ENCODE results near the gene IFNGR2. TPM values are rescaled to one million over a fixed set of nuclear protein-coding genes. Genes with fewer than 3 reads are reported as not detected.

IFNGR2 gene
- total RNA-seq, 2 experiments from 2014 or later: 16.4 to 18.9 TPM

DNA sequence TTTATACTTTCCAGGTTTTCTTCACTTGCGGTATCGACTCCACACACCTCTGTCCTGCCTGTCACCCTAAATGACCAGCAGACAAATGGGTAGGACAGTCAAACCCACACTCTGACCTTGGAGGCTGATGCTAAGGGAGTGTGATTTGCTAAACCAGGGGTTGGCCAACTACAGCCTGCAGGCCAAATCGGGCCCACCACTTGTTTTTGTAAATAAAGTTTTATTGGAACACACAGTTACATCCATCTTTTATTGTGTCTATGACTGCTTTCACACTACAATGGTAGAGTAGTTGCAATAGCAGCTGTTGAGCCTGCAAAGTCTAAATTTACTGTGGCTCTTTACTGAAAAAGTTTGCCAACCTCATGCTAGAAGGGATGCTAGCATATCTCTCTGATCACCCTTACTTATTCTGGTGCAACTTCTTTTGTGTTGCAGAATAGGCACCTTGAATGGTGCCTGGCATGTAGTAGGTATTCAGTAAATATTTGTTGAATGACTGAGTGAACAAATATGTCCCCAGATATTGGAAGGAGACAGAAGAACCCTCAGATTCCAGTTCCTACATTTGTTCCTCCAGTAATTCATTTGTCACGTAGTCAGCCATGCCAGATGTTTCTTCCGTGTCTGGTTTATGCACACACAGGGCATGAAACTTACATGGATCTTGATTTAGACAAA, 18.6 kb downstream of the IFNGR2 start:
- peaks cover 3% of the 10 kb centered on the region for H3K4me1 Mint-ChIP-seq
- DNase-seq (no peak), ATAC-seq (no peak)
- no peaks in the 10 kb centered on the region for H3K9me3 Mint-ChIP-seq (ENCODE audit: low read depth)
- H3K27ac Mint-ChIP-seq: no peak overlapping the region
- H3K4me3 Mint-ChIP-seq: no peak overlapping the region
- POLR2A ChIA-PET: no interaction called here
- no peaks in the 10 kb centered on the region for H3K27me3 Mint-ChIP-seq
- peaks cover 36% of the 10 kb centered on the region for H3K36me3 Mint-ChIP-seq (ENCODE audit: low read depth)
- intact Hi-C loops (cut with DNase I, micrococcal nuclease): loop anchor here in 1 of 2 experiments (2.0 kb wide), 1 partner anchor 19 kb away; the partner anchor contains the start of gene IFNGR2
- CTCF ChIA-PET: interaction anchor here (1.1 kb wide), 1 partner anchor 13 kb away, joined by 4 read pairs; no protein-coding TSS in a partner anchor

DNA sequence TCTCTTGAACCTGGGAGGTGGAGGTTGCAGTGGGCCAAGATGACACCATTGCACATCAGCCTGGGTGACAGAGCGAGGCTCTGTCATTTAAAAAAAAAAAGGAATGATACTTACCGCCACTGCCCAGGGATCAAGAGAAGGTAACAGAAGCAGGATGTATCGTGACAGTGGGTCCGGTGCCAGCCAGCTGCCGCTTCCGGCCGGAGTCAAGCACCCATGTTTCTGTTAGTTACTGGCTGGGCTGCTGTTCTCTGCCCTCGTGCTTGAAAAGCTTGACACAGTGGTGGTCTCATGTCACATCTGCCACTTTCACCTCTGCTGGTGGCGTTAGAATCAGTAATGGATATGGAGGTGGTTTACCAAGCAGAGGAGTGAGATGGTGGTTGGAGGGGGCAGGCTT, 21.0 kb downstream of the IFNGR2 start:
- POLR2A ChIA-PET: no interaction called here
- Mint-ChIP-seq H3K27me3 (no peaks in the 10 kb centered on the region), H3K27ac (no peak overlapping the region), H3K4me3 (no peak overlapping the region), H3K36me3 (ENCODE audit: low read depth) (peaks cover 43% of the 10 kb centered on the region), H3K4me1 (peaks cover 5% of the 10 kb centered on the region), H3K9me3 (ENCODE audit: low read depth) (no peaks in the 10 kb centered on the region)
- no peak for DNase-seq
- ATAC-seq: no peak
- CTCF ChIA-PET: interaction anchor here (0.6 to 1.2 kb wide), 4 partner anchors 12 to 590 kb away, joined by 3 to 4 read pairs (median 3); partner anchors contain the start of gene TMEM50B
- intact Hi-C loops (cut with DNase I, micrococcal nuclease): no loop called here

DNA sequence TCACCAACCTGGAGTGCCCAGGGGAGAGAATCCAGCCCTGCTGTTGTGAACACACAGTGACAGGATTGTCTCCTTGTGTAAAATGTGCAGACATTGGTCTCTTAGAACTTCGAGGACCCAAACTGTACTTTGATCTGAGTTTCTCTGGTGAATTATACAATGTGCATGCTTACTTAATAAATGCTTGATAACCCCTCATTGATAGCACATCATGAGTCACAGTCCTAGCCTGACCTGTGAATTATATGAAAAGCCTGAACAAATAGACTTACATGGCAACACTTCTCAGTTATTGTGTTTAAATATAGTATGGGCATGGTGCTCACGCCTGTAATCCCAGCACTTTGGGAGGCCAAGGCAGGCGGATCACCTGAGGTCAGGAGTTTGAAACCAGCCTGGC, 22.6 kb downstream of the IFNGR2 start:
- ChIA-PET CTCF (interaction anchor here (0.8 kb wide), 1 partner anchor 1090 kb away, joined by 5 read pairs; no protein-coding TSS in a partner anchor), POLR2A (no interaction called here)
- no peaks in the 10 kb centered on the region for H3K27me3 Mint-ChIP-seq
- DNase-seq (no peak), ATAC-seq (no peak)
- intact Hi-C loops (cut with DNase I, micrococcal nuclease): no loop called here
- no peak overlapping the region for H3K4me3 Mint-ChIP-seq
- no peaks in the 10 kb centered on the region for H3K9me3 Mint-ChIP-seq (ENCODE audit: low read depth)
- H3K4me1 Mint-ChIP-seq: peaks cover 3% of the 10 kb centered on the region
- H3K36me3 Mint-ChIP-seq (ENCODE audit: low read depth): peaks cover 37% of the 10 kb centered on the region
- no peak overlapping the region for H3K27ac Mint-ChIP-seq

DNA sequence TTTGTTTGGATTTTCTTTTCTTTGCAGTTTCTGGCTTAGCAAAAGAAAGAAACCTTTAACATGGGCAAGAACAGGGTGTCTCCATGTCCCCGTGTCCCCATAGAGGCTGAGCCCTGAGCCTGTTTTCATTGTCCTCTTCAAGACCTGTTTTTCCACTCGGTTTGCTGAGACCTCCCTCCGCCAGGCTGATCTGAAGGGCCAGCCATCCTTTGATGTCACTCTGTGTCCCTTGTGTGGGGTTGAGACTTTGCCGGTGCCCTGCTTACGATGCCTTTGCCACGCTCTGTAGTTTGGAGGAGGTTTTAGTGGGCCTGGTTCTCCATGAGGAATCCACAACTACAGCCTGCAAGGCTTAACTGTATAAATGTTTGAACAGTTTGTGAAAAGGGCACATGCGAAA, 23.8 kb downstream of the IFNGR2 start:
- no peak for ATAC-seq
- POLR2A ChIA-PET: interaction anchor here (0.6 to 1.0 kb wide), 2 partner anchors 22 to 111 kb away, joined by 3 read pairs; no protein-coding TSS in a partner anchor
- CTCF ChIA-PET: no interaction called here

DNA sequence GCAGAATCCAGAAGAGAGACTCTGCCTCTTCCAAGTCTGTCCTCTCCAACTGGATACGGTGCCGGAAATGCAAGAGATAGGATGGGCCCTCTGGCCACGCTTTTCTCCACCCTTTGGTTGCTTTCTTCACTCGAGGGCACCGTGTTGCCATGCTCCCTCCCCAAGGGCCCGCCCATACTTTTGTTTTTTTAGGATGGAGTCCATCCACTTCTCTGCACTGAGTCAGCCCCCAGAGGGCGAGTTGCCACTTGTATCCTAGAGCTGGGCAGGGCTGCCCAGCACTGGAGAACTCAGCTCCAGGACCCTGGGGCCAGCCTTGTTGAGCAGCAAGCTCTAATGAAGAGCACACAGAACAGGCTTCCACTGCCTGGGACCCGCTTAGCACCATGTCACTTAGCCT, 25.5 kb downstream of the IFNGR2 start:
- no peak overlapping the region for H3K4me3 Mint-ChIP-seq
- H3K9me3 Mint-ChIP-seq (ENCODE audit: low read depth): no peaks in the 10 kb centered on the region
- ATAC-seq (no peak), DNase-seq (no peak)
- ChIA-PET POLR2A (no interaction called here), CTCF (interaction anchor here (0.7 to 0.8 kb wide), 3 partner anchors 13 to 191 kb away, joined by 3 read pairs; no protein-coding TSS in a partner anchor)
- no peak overlapping the region for H3K27ac Mint-ChIP-seq
- no peaks in the 10 kb centered on the region for H3K27me3 Mint-ChIP-seq
- peaks cover 11% of the 10 kb centered on the region for H3K4me1 Mint-ChIP-seq
- intact Hi-C loops (cut with DNase I, micrococcal nuclease): no loop called here
- H3K36me3 Mint-ChIP-seq (ENCODE audit: low read depth): peaks cover 49% of the 10 kb centered on the region

More for the DNA sequence above, 23.8 kb downstream of the IFNGR2 start:
- peaks cover 38% of the 10 kb centered on the region for H3K36me3 Mint-ChIP-seq (ENCODE audit: low read depth)
- no peaks in the 10 kb centered on the region for H3K27me3 Mint-ChIP-seq
- DNase-seq: no peak
- peak overlapping the region; percentile 20 for H3K27ac Mint-ChIP-seq
- intact Hi-C loops (cut with DNase I, micrococcal nuclease): no loop called here
- no peak overlapping the region for H3K4me3 Mint-ChIP-seq
- H3K9me3 Mint-ChIP-seq (ENCODE audit: low read depth): no peaks in the 10 kb centered on the region
- peaks cover 3% of the 10 kb centered on the region for H3K4me1 Mint-ChIP-seq

DNA sequence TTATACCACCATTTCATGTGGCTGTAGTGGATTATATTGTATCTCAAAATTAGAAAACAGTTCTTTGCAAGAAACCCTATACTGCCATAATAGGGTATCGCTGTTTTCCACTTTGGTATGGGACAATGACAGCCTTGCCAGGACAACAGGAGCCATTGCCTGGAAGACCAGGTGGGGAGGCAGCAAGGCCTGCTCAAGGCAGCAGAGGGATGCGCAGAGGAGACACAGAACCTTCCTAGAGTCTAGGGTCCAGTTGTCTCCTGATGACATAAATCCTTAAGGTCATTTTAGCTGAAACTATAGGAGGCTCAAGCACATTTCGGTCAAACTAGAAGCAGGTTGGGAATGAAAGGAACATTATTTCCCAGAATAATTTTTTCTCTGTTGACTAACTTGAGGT, 27.6 kb downstream of the IFNGR2 start:
- POLR2A ChIA-PET: no interaction called here
- intact Hi-C loops (cut with DNase I, micrococcal nuclease): no loop called here
- CTCF ChIA-PET: interaction anchor here (0.7 to 1.0 kb wide), 3 partner anchors 14 to 83 kb away, joined by 3 to 5 read pairs (median 3); no protein-coding TSS in a partner anchor

DNA sequence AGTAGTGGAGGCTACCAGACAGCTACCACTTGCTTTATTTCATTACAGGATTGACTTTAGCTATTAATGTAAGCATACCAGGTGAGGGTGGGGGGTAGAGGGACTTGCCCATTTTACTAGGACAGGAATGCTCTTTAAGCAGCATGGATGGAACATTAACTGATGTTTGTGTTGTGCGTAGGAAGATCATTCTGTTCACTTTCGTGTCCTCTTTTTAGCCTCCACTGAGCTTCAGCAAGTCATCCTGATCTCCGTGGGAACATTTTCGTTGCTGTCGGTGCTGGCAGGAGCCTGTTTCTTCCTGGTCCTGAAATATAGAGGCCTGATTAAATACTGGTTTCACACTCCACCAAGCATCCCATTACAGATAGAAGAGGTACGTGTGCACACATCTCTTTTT, 29.3 kb downstream of the IFNGR2 start:
- intact Hi-C loops (cut with DNase I, micrococcal nuclease): no loop called here
- Mint-ChIP-seq H3K36me3 (ENCODE audit: low read depth) (peaks cover 54% of the 10 kb centered on the region), H3K9me3 (ENCODE audit: low read depth) (no peaks in the 10 kb centered on the region), H3K27ac (no peak overlapping the region), H3K4me3 (no peak overlapping the region), H3K4me1 (peaks cover 26% of the 10 kb centered on the region), H3K27me3 (no peaks in the 10 kb centered on the region)
- CTCF ChIA-PET: interaction anchor here (0.9 to 1.3 kb wide), 4 partner anchors 12 to 236 kb away, joined by 3 to 7 read pairs (median 4); no protein-coding TSS in a partner anchor
- POLR2A ChIA-PET: no interaction called here
- ATAC-seq (no peak), DNase-seq (no peak)

More for the DNA sequence above, 27.6 kb downstream of the IFNGR2 start:
- Mint-ChIP-seq H3K4me3 (no peak overlapping the region), H3K4me1 (peaks cover 28% of the 10 kb centered on the region), H3K36me3 (ENCODE audit: low read depth) (peaks cover 52% of the 10 kb centered on the region), H3K27me3 (no peaks in the 10 kb centered on the region), H3K9me3 (ENCODE audit: low read depth) (no peaks in the 10 kb centered on the region), H3K27ac (no peak overlapping the region)
- DNase-seq (no peak), ATAC-seq (no peak)

DNA sequence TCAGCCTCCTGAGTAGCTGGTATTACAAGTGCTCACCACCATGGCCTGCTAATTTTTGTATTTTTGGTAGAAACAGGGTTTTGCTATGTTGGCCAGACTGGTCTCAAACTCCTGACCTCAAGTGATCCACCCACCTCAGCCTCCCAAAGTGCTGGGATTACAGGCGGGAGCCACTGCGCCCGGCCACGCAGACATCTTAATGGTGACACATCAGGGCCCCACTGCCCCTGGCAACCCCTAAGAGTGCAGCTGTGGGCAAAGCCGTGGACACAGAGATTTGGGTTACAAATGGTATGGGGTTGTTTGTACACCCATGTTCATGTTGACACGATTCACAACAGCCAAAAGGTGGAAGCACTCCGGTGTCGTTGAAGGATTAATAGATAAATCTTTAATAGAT, 29.8 kb downstream of the IFNGR2 start:
- intact Hi-C loops (cut with DNase I, micrococcal nuclease): no loop called here
- H3K4me3 Mint-ChIP-seq: no peak overlapping the region
- no peak for ATAC-seq

DNA sequence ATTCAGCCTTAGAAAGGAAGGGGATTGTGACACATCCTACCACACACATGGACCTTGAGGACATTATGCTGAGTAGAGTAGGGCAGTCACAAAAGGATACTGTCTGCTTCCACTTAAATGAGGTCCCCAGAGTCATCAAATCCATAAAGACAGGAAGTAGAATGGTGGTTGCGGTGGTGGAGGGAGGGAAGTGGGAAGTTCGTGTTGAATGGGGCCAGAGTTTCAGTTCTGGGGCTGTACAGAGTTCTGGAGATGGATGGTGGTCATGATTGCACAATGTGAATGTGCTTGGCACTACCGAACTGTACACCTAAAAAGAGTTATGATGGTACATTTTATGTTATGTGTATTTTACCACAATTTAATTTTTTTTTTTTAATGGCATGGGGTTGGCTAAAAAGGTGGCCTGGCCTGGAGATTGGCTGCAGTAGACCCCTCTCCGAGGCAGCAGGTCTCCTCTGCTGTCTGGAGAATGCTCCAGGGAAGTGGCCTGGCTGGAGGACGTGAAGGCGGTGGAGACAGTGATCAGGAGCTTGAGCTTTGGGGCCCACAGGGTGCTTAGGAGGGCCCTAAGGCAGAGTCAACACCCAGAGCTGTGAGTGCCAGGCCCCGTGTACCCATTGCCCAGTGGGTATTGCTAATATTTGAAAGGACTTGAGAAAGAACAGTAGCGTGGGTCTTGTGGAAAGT, 30.4 kb downstream of the IFNGR2 start:
- H3K27ac Mint-ChIP-seq: peak overlapping the region; percentile 75
- intact Hi-C loops (cut with DNase I, micrococcal nuclease): loop anchor here (1.0 to 2.0 kb wide), 9 partner anchors 27 to 235 kb away; partner anchors contain the start of genes IFNAR1 (in 1 of the 2) and TMEM50B (in 1 of the 2)
- H3K9me3 Mint-ChIP-seq (ENCODE audit: low read depth): no peaks in the 10 kb centered on the region
- CTCF ChIA-PET: interaction anchor here (1.5 to 2.1 kb wide), 2 partner anchors 48 to 238 kb away, joined by 4 to 11 read pairs; no protein-coding TSS in a partner anchor
- no peak overlapping the region for H3K4me3 Mint-ChIP-seq
- ATAC-seq (no peak), DNase-seq (no peak)
- H3K4me1 Mint-ChIP-seq: peaks cover 26% of the 10 kb centered on the region
- POLR2A ChIA-PET: interaction anchor here (1.0 kb wide), 1 partner anchor 216 kb away, joined by 4 read pairs; no protein-coding TSS in a partner anchor
- no peaks in the 10 kb centered on the region for H3K27me3 Mint-ChIP-seq
- peaks cover 60% of the 10 kb centered on the region for H3K36me3 Mint-ChIP-seq (ENCODE audit: low read depth)

More for the DNA sequence above, 29.8 kb downstream of the IFNGR2 start:
- ChIA-PET POLR2A (no interaction called here), CTCF (interaction anchor here (0.9 to 1.3 kb wide), 2 partner anchors 12 to 18 kb away, joined by 3 to 6 read pairs; no protein-coding TSS in a partner anchor)
- H3K9me3 Mint-ChIP-seq (ENCODE audit: low read depth): no peaks in the 10 kb centered on the region
- H3K27me3 Mint-ChIP-seq: no peaks in the 10 kb centered on the region
- H3K4me1 Mint-ChIP-seq: peaks cover 26% of the 10 kb centered on the region
- H3K36me3 Mint-ChIP-seq (ENCODE audit: low read depth): peaks cover 59% of the 10 kb centered on the region
- H3K27ac Mint-ChIP-seq: peak overlapping the region; percentile 75
- no peak for DNase-seq

DNA sequence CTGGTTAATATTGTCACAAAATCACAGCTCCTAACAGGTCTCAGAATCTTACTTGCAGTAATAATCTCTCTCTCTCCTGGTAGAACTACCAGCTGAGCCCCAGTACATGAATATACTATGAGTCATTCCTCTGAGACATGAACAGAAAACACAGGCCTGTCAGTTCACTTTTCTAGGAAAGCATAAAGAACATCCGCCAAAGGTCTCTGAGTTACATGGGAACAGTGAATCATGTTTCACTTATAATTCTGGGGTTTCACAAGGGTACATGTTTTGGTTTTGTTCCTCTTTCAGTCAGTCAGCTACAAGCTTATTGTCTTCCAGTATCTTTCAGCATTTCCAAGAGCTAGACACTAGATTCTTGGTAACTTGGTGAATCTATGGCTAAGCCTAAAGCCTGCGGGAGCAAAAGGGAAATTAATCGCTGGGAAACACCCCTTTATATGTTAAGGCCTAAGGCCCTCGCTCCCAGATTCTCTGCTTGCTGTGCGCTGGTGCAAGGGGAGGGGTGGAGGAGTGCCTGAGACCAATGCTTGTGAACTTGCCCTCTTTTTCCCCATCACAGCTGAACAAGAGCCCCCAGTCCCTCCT, 31.7 kb downstream of the IFNGR2 start:
- POLR2A ChIA-PET: interaction anchor here (0.6 to 1.6 kb wide), 9 partner anchors 12 to 235 kb away, joined by 3 to 9 read pairs (median 4); no protein-coding TSS in a partner anchor
- no peaks in the 10 kb centered on the region for H3K27me3 Mint-ChIP-seq
- peak overlapping the region; percentile 4 for H3K4me3 Mint-ChIP-seq
- H3K27ac Mint-ChIP-seq: peak overlapping the region; percentile 59
- peaks cover 26% of the 10 kb centered on the region for H3K4me1 Mint-ChIP-seq
- H3K36me3 Mint-ChIP-seq (ENCODE audit: low read depth): peaks cover 52% of the 10 kb centered on the region
- CTCF ChIA-PET: interaction anchor here (0.7 to 2.3 kb wide), 13 partner anchors 10 to 239 kb away, joined by 3 to 22 read pairs (median 4); no protein-coding TSS in a partner anchor
- DNase-seq (peak; percentile 53), ATAC-seq (peak; percentile 96)
- intact Hi-C loops (cut with DNase I, micrococcal nuclease): loop anchor here (1.0 to 2.0 kb wide), 10 partner anchors 29 to 236 kb away; partner anchors contain the start of genes IFNAR1 (in 1 of the 2) and TMEM50B (in 1 of the 2)
- no peaks in the 10 kb centered on the region for H3K9me3 Mint-ChIP-seq (ENCODE audit: low read depth)

DNA sequence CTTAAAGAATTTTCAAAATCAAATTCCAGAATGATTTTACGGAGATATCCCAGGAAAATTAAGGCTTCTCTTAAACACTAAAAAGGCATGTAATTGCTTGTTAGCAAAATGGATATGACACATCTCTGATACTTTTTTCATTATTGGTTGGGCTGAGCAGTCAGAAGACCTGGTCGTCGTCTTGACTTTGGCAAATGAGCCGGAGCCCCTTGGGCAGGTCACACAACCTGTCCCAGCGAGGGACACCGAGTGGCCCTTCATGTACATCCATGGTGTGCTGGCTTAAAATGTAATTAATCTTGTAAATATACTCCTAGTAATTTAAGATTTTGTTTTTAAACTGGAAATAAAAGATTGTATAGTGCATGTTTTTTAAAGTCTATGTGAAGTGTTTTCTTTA, 33.9 kb downstream of the IFNGR2 start:
- ATAC-seq (no peak), DNase-seq (no peak)
- Mint-ChIP-seq H3K4me3 (no peak overlapping the region), H3K36me3 (ENCODE audit: low read depth) (peaks cover 43% of the 10 kb centered on the region), H3K27ac (no peak overlapping the region), H3K9me3 (ENCODE audit: low read depth) (no peaks in the 10 kb centered on the region), H3K27me3 (no peaks in the 10 kb centered on the region), H3K4me1 (peaks cover 29% of the 10 kb centered on the region)
- POLR2A ChIA-PET: interaction anchor here (0.7 kb wide), 1 partner anchor 106 kb away, joined by 10 read pairs; no protein-coding TSS in a partner anchor
- intact Hi-C loops (cut with DNase I, micrococcal nuclease): no loop called here
- CTCF ChIA-PET: interaction anchor here (0.9 to 2.1 kb wide), 4 partner anchors 8 to 76 kb away, joined by 3 to 5 read pairs (median 4); no protein-coding TSS in a partner anchor

Measured in activated CD4-positive, alpha-beta T cell treated with anti-CD3 and anti-CD28 coated beads for 36 hours (primary cell).